HepG2 (cell line): ENCODE measurements around the gene SMIM20. TPM values are rescaled to one million over a fixed set of nuclear protein-coding genes. Genes with fewer than 3 reads are reported as not detected.

Experiments
- GFI1 ChIP-seq: sonication (generic); formaldehyde crosslinking; IDR thresholded peaks from 2 replicates; pipeline ENCODE4 v1.5.0; 2020; ENCODE audit warnings: missing genetic modification reagents, mild to moderate bottlenecking, borderline replicate concordance
- HNRNPUL1 ChIP-seq: fragments of 200-400 bp; formaldehyde crosslinking; IDR thresholded peaks from 2 replicates; pipeline ENCODE4 v1.6.1; 2017; ENCODE audit warnings: low read depth, mild to moderate bottlenecking, low read length, moderate library complexity
- IKZF1 ChIP-seq: fragments of 450-650 bp; IDR thresholded peaks from 2 replicates; pipeline ENCODE4 v1.7.1; 2016
- KAT7 ChIP-seq: IDR thresholded peaks from 2 replicates; pipeline ENCODE4 v1.6.1; 2018; ENCODE audit warnings: borderline replicate concordance, missing compliant biosample characterization
- KLF16 ChIP-seq, 2 experiments: sonication (generic) in 1 of 2; formaldehyde crosslinking in 1 of 2; IDR thresholded peaks; 2 replicates each; pipeline versions ENCODE4 v1.6.1 to v1.8.0; 2016 to 2023; ENCODE audit warnings: missing genetic modification reagents in 2 of 2, missing compliant biosample characterization in 1 of 2
- MAF1 ChIP-seq: sonication (generic); formaldehyde crosslinking; IDR thresholded peaks from 2 replicates; pipeline ENCODE4 v1.5.0; 2020; ENCODE audit warnings: missing genetic modification reagents, borderline replicate concordance
- NBN ChIP-seq: fragments of 450-650 bp; conservative IDR thresholded peaks from 2 replicates; pipeline ENCODE4 v1.6.1; 2017
- NCOR1 ChIP-seq: fragments of 200-600 bp; sonication (generic); IDR thresholded peaks from 2 replicates; pipeline ENCODE4 v1.7.0; 2017; ENCODE audit warnings: antibody characterized with exemption, low read length, borderline replicate concordance
- RAD21 ChIP-seq: fragments of 450-650 bp; formaldehyde crosslinking; IDR thresholded peaks from 2 replicates; pipeline ENCODE4 v1.5.0; 2020; ENCODE audit warnings: mild to moderate bottlenecking
- SNRNP70 ChIP-seq: fragments of 200-400 bp; formaldehyde crosslinking; IDR thresholded peaks from 2 replicates; pipeline ENCODE4 v1.6.1; 2017; ENCODE audit warnings: mild to moderate bottlenecking, low read depth, low read length, moderate library complexity
- SRSF9 ChIP-seq: fragments of 200-400 bp; formaldehyde crosslinking; IDR thresholded peaks from 2 replicates; pipeline ENCODE4 v1.6.1; 2018; ENCODE audit warnings: borderline replicate concordance, mild to moderate bottlenecking, low read depth, low read length; ENCODE audit not compliant: insufficient read depth, poor library complexity, severe bottlenecking
- TBX3 ChIP-seq: fragments of 450-650 bp; IDR thresholded peaks from 2 replicates; pipeline ENCODE4 v1.6.1; 2017; ENCODE audit warnings: antibody characterized with exemption, mild to moderate bottlenecking, inconsistent platforms, borderline replicate concordance
- TCF7 ChIP-seq: sonication (generic); IDR thresholded peaks from 2 replicates; pipeline ENCODE4 v1.6.1; 2016; ENCODE audit warnings: antibody characterized with exemption, low read depth
- ZFP37 ChIP-seq: sonication (generic); formaldehyde crosslinking; IDR thresholded peaks from 2 replicates; pipeline ENCODE4 v1.4.0; 2020; ENCODE audit warnings: missing genetic modification reagents, borderline replicate concordance
- ZNF30 ChIP-seq: sonication (generic); formaldehyde crosslinking; IDR thresholded peaks from 2 replicates; pipeline ENCODE4 v1.5.0; 2020; ENCODE audit warnings: mild to moderate bottlenecking, missing genetic modification reagents
- ZNF430 ChIP-seq: sonication (generic); formaldehyde crosslinking; IDR thresholded peaks from 2 replicates; pipeline ENCODE4 v1.9.0; 2021; ENCODE audit warnings: mild to moderate bottlenecking, missing genetic modification reagents
- ZNF432 ChIP-seq: sonication (generic); formaldehyde crosslinking; IDR thresholded peaks from 2 replicates; pipeline ENCODE4 v1.5.0; 2020; ENCODE audit warnings: missing genetic modification reagents, mild to moderate bottlenecking, borderline replicate concordance
- ZNF446 ChIP-seq: sonication (generic); formaldehyde crosslinking; IDR thresholded peaks from 2 replicates; pipeline ENCODE4 v1.5.0; 2020; ENCODE audit warnings: mild to moderate bottlenecking, missing genetic modification reagents
- ZNF562 ChIP-seq: sonication (generic); formaldehyde crosslinking; IDR thresholded peaks from 2 replicates; pipeline ENCODE4 v1.8.0; 2022; ENCODE audit warnings: missing genetic modification reagents, borderline replicate concordance
- ZNF672 ChIP-seq: sonication (generic); formaldehyde crosslinking; IDR thresholded peaks from 2 replicates; pipeline ENCODE4 v1.8.1; 2022; ENCODE audit warnings: missing genetic modification reagents
- ZNF766 ChIP-seq: sonication (generic); formaldehyde crosslinking; IDR thresholded peaks from 2 replicates; pipeline ENCODE4 v1.5.0; 2020; ENCODE audit warnings: missing genetic modification reagents, borderline replicate concordance
- ZNF816 ChIP-seq: sonication (generic); formaldehyde crosslinking; IDR thresholded peaks from 2 replicates; pipeline ENCODE4 v1.8.0; 2022; ENCODE audit warnings: missing genetic modification reagents, mild to moderate bottlenecking, borderline replicate concordance
- ZNF878 ChIP-seq: sonication (generic); formaldehyde crosslinking; IDR thresholded peaks from 2 replicates; pipeline ENCODE4 v1.8.1; 2023; ENCODE audit warnings: mild to moderate bottlenecking, missing genetic modification reagents, moderate library complexity
- polyA plus RNA-seq, 8 experiments: library from polyadenylated mRNA; depleted of rRNA in 3 of 8; stranded (reverse) in 7 of 8; unstranded in 1 of 8; fragments of >200 nt; fragmentation: Illumina TruSeq in 4 of 8; extraction: Trizol in 4 of 8; gene quantifications; 2 replicates each; pipeline versions ENCODE4 v1.2.1 to v1.2.3, GENCODE V29; 2011 to 2016; ENCODE audit warnings: low read depth in 4 of 8, missing spikeins in 1 of 8, mixed read lengths in 1 of 8; ENCODE audit not compliant: insufficient read depth in 1 of 8
- total RNA-seq, 5 experiments: library from RNA; depleted of rRNA; stranded (reverse); fragments of >200 nt; fragmentation: Illumina TruSeq; extraction: Trizol; gene quantifications; 2 replicates each; pipeline ENCODE4 v1.2.3, GENCODE V29; 2016; ENCODE audit warnings: low read depth in 1 of 5
- TF ChIP-seq, protein P1 (sequence below): sonication (generic); formaldehyde crosslinking; IDR thresholded peaks from 2 replicates; pipeline ENCODE4 v1.5.1; 2020; ENCODE audit warnings: mild to moderate bottlenecking, missing genetic modification reagents, borderline replicate concordance
- TF ChIP-seq, protein P2 (sequence below): sonication (generic); formaldehyde crosslinking; IDR thresholded peaks from 2 replicates; pipeline ENCODE4 v1.5.0; 2020; ENCODE audit warnings: mild to moderate bottlenecking, low read depth, missing genetic modification reagents, borderline replicate concordance
- TF ChIP-seq, protein P3 (sequence below): sonication (generic); formaldehyde crosslinking; IDR thresholded peaks from 2 replicates; pipeline ENCODE4 v1.4.0; 2020; ENCODE audit warnings: mild to moderate bottlenecking, missing genetic modification reagents

The SMIM20 gene
- total and polyA plus RNA-seq, 2 of the 13 experiments (the other 11 are each of a cell fraction or from before 2014, with no cell fraction given), result 26.3 to 30.2 TPM

DNA sequence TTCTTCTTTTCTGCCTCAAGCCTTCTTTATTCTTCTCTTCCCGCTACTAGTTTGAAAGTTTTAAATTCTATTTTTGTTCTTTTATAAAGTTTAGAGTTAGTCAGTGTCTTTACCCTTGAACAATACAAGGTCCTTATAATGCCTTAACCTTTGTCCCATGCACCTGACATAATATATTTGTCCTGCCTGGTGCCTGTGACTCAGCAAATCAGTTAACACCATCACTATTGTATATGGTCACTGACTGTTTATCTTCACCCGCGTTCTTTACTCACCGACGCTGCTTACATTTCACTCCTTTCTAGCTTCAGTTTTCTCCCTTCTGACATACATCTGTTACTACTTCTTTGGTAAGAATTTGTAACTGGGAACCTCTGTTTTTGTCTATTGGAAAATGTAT, 5.7 kb downstream of the SMIM20 start (continued):
- TF ChIP-seq TCF7, result peak; percentile 34; the same call in 1 of the 2 replicates
- no peak for TF ChIP-seq ZNF766 (CRISPR knock-in tag)
- no peak for TF ChIP-seq ZNF432 (CRISPR knock-in tag)
- peak in 1 of 2 experiments; percentile 59; a peak in 2 of 4 replicates for TF ChIP-seq KLF16 (CRISPR knock-in tag; IDR thresholded peaks at IDR 0.05)
- TF ChIP-seq ZNF878, result no peak
- peak; percentile 20; the same call in 1 of the 2 replicates for TF ChIP-seq GFI1 (CRISPR knock-in tag)
- no peak for TF ChIP-seq SRSF9
- TF ChIP-seq ZNF446 (CRISPR knock-in tag), result no peak
- TF ChIP-seq NCOR1, result peak; percentile 32; the same call in 1 of the 2 replicates
- no peak for TF ChIP-seq MAF1 (CRISPR knock-in tag)
- TF ChIP-seq, protein P1, sequence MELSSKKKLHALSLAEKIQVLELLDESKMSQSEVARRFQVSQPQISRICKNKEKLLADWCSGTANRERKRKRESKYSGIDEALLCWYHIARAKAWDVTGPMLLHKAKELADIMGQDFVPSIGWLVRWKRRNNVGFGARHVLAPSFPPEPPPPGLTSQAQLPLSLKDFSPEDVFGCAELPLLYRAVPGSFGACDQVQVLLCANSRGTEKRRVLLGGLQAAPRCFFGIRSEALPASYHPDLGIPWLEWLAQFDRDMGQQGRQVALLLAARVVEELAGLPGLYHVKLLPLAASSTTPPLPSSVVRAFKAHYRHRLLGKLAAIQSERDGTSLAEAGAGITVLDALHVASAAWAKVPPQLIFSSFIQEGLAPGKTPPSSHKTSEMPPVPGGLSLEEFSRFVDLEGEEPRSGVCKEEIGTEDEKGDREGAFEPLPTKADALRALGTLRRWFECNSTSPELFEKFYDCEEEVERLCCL (CRISPR knock-in tag), result no peak
- no peak for TF ChIP-seq RAD21 (CRISPR knock-in tag)
- TF ChIP-seq NBN, result no peak
- TF ChIP-seq SNRNP70, result no peak
- TF ChIP-seq, protein P2, sequence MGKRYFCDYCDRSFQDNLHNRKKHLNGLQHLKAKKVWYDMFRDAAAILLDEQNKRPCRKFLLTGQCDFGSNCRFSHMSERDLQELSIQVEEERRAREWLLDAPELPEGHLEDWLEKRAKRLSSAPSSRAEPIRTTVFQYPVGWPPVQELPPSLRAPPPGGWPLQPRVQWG, result no peak
- no peak for TF ChIP-seq ZNF30 (CRISPR knock-in tag)
- TF ChIP-seq ZFP37 (CRISPR knock-in tag), result no peak
- peak; percentile 69; the same call in 1 of the 2 replicates for TF ChIP-seq TBX3
- no peak for TF ChIP-seq ZNF430 (CRISPR knock-in tag)
- TF ChIP-seq HNRNPUL1, result no peak
- TF ChIP-seq IKZF1, result no peak
- no peak for TF ChIP-seq ZNF816 (CRISPR knock-in tag)
- TF ChIP-seq, protein P3, sequence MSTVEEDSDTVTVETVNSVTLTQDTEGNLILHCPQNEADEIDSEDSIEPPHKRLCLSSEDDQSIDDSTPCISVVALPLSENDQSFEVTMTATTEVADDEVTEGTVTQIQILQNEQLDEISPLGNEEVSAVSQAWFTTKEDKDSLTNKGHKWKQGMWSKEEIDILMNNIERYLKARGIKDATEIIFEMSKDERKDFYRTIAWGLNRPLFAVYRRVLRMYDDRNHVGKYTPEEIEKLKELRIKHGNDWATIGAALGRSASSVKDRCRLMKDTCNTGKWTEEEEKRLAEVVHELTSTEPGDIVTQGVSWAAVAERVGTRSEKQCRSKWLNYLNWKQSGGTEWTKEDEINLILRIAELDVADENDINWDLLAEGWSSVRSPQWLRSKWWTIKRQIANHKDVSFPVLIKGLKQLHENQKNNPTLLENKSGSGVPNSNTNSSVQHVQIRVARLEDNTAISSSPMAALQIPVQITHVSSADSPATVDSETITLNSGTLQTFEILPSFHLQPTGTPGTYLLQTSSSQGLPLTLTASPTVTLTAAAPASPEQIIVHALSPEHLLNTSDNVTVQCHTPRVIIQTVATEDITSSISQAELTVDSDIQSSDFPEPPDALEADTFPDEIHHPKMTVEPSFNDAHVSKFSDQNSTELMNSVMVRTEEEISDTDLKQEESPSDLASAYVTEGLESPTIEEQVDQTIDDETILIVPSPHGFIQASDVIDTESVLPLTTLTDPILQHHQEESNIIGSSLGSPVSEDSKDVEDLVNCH, result no peak
- TF ChIP-seq ZNF562, result no peak
- TF ChIP-seq ZNF672 (CRISPR knock-in tag), result no peak
- TF ChIP-seq KAT7, result no peak
